ENCODE measurements around the gene CENPW.

DNA sequence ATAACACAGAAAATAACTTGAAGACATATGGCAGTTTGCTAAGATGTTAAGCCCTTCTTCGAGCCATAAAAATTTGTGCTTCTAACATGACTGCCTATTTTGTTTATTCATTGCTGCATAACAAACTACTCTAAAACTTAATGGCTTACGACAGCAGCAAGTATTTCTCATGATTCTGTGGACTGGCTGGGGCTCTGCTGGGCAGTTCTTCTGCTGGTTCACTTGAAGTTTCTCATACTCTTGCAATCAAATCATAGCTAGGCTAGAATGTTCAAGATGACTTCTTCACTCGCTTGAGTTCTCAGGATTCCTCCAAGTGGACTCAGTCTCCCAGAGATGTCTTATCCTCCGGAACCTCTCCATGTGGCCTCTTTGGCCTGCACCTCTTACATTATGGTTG, 33.4 kb downstream of the CENPW start:
- TF ChIP-seq POLR2A (IDR thresholded peaks at IDR 0.05; ENCODE audit: low read length) (no peak), GATA1 (IDR thresholded peaks at IDR 0.05; ENCODE audit: low read depth, low read length) (no peak)

All from erythroblast (primary cell).